Gastrocnemius medialis (tissue), 4 donors: ENCODE measurements around the gene IGFL1. TPM values are rescaled to one million over a fixed set of nuclear protein-coding genes. Genes with fewer than 3 reads are reported as not detected.
"Not testable (repeated sequence)": the region's sequence is repeated elsewhere in the genome, so short reads cannot be mapped to it uniquely, and the experiment has no call there.

ENCODE experiments used
- ATAC-seq, 2 donors: fragments of 150-250 bp; one replicate each; pipeline ENCODE4 v1.9.1; 2016
- DNase-seq, 2 donors: peaks; one replicate each; pipeline ENCODE4 v3.0.0-alpha.2; 2019
- H3K27ac ChIP-seq, 4 donors: fragments of 200-600 bp; sonication (generic); 1 replicate in 1 of 4; 2 replicates in 3 of 4; pipeline ENCODE4 v1.5.1; 2016 to 2018; ENCODE audit warnings: mild to moderate bottlenecking in 2 of 4, moderate library complexity in 1 of 4
- H3K27me3 ChIP-seq, 3 donors: fragments of 200-600 bp; sonication (generic) in 2 of 3; 1 replicate in 1 of 3; 2 replicates in 2 of 3; pipeline versions ENCODE4 v1.5.1 to v1.6.0; 2016 to 2019; ENCODE audit warnings: mild to moderate bottlenecking in 1 of 3, moderate library complexity in 1 of 3
- H3K36me3 ChIP-seq, 2 donors: fragments of 200-600 bp; sonication (generic) in 1 of 2; one replicate each; pipeline ENCODE4 v1.5.1; 2017 to 2018
- H3K4me1 ChIP-seq, 2 donors: fragments of 200-600 bp; sonication (generic) in 1 of 2; one replicate each; pipeline ENCODE4 v1.5.1; 2016 to 2017; ENCODE audit warnings: mild to moderate bottlenecking in 2 of 2
- H3K4me3 ChIP-seq, 4 donors: fragments of 200-600 bp; sonication (generic) in 3 of 4; 1 replicate in 1 of 4; 2 replicates in 3 of 4; pipeline ENCODE4 v1.5.1; 2016 to 2019; ENCODE audit warnings: mild to moderate bottlenecking in 2 of 4
- H3K9me3 ChIP-seq, 3 donors: fragments of 200-600 bp; sonication (generic) in 2 of 3; 1 replicate in 1 of 3; 2 replicates in 2 of 3; pipeline ENCODE4 v1.5.1; 2016 to 2019
- POLR2A ChIP-seq, 2 donors: fragments of 450-650 bp; IDR thresholded peaks; one replicate each; pipeline ENCODE4 v1.6.1; 2017; ENCODE audit warnings: antibody characterized with exemption in 2 of 2, mild to moderate bottlenecking in 2 of 2, moderate library complexity in 2 of 2
- in situ Hi-C, 4 donors: fragments of 200-750 bp; cut with MboI; loops; one replicate each; pipeline versions ENCODE4 v1.15.0 to v1.8.0; 2017; ENCODE audit warnings: low sequenced_read_pairs in 4 of 4
- intact Hi-C: fragments of 100-400 bp; cut with DNase I; formaldehyde crosslinking; loops from one replicate; pipeline ENCODE4 v1.15.1; 2023; ENCODE audit warnings: low total_unique reads
- total RNA-seq, 4 donors: library from RNA; depleted of rRNA; stranded (reverse); fragments of >200 nt; gene quantifications; one replicate each; pipeline versions ENCODE4 v1.1.0 to v1.2.3, GENCODE V29; 2016
- TF ChIP-seq, protein P1 (sequence below), 5 experiments: fragments of 450-650 bp in 3 of 5; fragments of 200-600 bp in 2 of 5; sonication (generic) in 2 of 5; IDR thresholded peaks in 4 of 5; conservative IDR thresholded peaks in 1 of 5; 1 replicate in 4 of 5; 2 replicates in 1 of 5; pipeline ENCODE4 v1.5.1; 2016 to 2019; ENCODE audit warnings: antibody characterized with exemption in 5 of 5, mild to moderate bottlenecking in 3 of 5, moderate library complexity in 3 of 5

IGFL1 gene
- total RNA-seq, 4 donors from 2014 or later = not detected

- Histone ChIP-seq H3K27ac (no peak overlapping the region), H3K4me1 (no peaks in the 10 kb centered on the region), H3K4me3 (no peak overlapping the region), H3K9me3 (no peaks in the 10 kb centered on the region), H3K36me3 (no peaks in the 10 kb centered on the region), H3K27me3 (peaks cover 5 to 12% (median 7%) of the 10 kb centered on the region in 3 donors)
- in situ Hi-C loops = no loop called here
- no peak for ATAC-seq
- intact Hi-C loops = no loop called here
- TF ChIP-seq, protein P1, sequence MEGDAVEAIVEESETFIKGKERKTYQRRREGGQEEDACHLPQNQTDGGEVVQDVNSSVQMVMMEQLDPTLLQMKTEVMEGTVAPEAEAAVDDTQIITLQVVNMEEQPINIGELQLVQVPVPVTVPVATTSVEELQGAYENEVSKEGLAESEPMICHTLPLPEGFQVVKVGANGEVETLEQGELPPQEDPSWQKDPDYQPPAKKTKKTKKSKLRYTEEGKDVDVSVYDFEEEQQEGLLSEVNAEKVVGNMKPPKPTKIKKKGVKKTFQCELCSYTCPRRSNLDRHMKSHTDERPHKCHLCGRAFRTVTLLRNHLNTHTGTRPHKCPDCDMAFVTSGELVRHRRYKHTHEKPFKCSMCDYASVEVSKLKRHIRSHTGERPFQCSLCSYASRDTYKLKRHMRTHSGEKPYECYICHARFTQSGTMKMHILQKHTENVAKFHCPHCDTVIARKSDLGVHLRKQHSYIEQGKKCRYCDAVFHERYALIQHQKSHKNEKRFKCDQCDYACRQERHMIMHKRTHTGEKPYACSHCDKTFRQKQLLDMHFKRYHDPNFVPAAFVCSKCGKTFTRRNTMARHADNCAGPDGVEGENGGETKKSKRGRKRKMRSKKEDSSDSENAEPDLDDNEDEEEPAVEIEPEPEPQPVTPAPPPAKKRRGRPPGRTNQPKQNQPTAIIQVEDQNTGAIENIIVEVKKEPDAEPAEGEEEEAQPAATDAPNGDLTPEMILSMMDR (IDR thresholded peaks at IDR 0.05 in 4 of 5, conservative IDR thresholded peaks at IDR 0.05 in 1 of 5) = no peak
- no peak for TF ChIP-seq POLR2A (IDR thresholded peaks at IDR 0.05)
- no peak for DNase-seq
Measured at GRCh38 chr19:46232029-46232428, 2.5 kb downstream of the IGFL1 start.

DNA sequence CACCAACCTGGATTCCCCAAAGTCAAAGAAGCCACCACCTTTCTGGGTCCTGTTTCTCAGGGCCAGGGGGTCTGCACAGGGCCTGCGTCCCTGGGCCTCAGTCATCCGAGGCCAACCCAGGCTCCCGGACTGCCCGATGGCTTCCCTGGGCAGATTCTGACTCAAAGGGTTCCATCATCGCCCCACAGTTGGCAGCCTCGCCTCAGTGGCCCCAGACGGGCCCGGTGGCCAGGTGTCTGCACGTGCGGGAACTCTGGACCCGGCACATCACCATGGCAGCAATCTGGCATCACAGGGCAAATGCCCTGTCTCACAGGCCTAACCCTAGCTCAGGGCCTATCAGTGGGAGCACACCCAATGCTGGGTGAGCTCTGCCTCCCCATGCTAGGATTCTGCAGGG, 2.9 kb downstream of the IGFL1 start:
- DNase-seq (no peak), ATAC-seq (no peak)
- in situ Hi-C loops (no loop called here), intact Hi-C loops (no loop called here)
- H3K36me3 ChIP-seq = no peaks in the 10 kb centered on the region
- H3K4me3 ChIP-seq = no peak overlapping the region
- no peak overlapping the region for H3K27ac ChIP-seq
- H3K27me3 ChIP-seq = peaks cover 1 to 11% (median 5%) of the 10 kb centered on the region in 3 donors
- H3K4me1 ChIP-seq = no peaks in the 10 kb centered on the region
- no peaks in the 10 kb centered on the region for H3K9me3 ChIP-seq
- no peak for TF ChIP-seq POLR2A (IDR thresholded peaks at IDR 0.05)
- TF ChIP-seq, protein P1 (IDR thresholded peaks at IDR 0.05 in 4 of 5, conservative IDR thresholded peaks at IDR 0.05 in 1 of 5) = no peak

- no peak for ATAC-seq
- intact Hi-C loops (no loop called here), in situ Hi-C loops (no loop called here)
- no peak overlapping the region for H3K4me3 ChIP-seq
- no peak for DNase-seq
- no peaks in the 10 kb centered on the region for H3K4me1 ChIP-seq
- H3K27ac ChIP-seq = no peak overlapping the region
- TF ChIP-seq POLR2A (IDR thresholded peaks at IDR 0.05) = no peak
- TF ChIP-seq, protein P1 (IDR thresholded peaks at IDR 0.05 in 4 of 5, conservative IDR thresholded peaks at IDR 0.05 in 1 of 5) = no peak
- H3K27me3 ChIP-seq = peaks cover 0 to 6% (median 3%) of the 10 kb centered on the region in 3 donors
- no peaks in the 10 kb centered on the region for H3K9me3 ChIP-seq
- H3K36me3 ChIP-seq = no peaks in the 10 kb centered on the region
Measured at GRCh38 chr19:46232938-46233621, 3.5 kb downstream of the IGFL1 start.

DNA sequence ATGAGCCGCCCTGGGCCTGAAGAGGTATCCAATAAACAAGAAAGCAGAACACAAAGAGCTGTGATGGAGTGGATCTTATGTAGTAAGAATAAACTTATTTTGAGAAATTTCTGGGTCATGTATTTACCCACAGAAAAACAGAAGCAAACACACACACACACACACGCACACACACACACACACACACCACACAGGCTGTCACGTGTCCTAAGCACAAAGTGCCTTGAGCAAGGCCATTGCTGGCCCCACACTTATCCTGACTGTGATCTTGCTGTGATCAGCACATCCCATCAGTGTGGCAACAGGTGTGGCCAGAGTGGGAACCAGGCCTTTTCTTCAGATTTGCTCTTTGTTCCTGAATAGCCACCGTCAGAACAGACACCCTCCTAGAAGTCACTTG, 4.3 kb downstream of the IGFL1 start:
- H3K9me3 ChIP-seq, H3K27me3 ChIP-seq, H3K27ac ChIP-seq, in situ Hi-C loops, ATAC-seq, H3K4me1 ChIP-seq, DNase-seq, intact Hi-C loops, H3K4me3 ChIP-seq, H3K36me3 ChIP-seq: not testable (repeated sequence)

GRCh38 chr19:46238141-46238540, 8.6 kb downstream of the IGFL1 start:
- not testable (repeated sequence) for ATAC-seq

More at GRCh38 chr19:46238141-46238540, 8.6 kb downstream of the IGFL1 start:
- H3K9me3 ChIP-seq, H3K27ac ChIP-seq, intact Hi-C loops, H3K4me1 ChIP-seq, H3K4me3 ChIP-seq, H3K36me3 ChIP-seq, DNase-seq, in situ Hi-C loops: not testable (repeated sequence)
- peaks cover under 1 to 16% (median 3%) of the 10 kb centered on the region in 3 donors for H3K27me3 ChIP-seq
